GM19452 (cell line): Measurements from ENCODE around the gene HBEGF.
"Not testable (repeated sequence)": the region's sequence is repeated elsewhere in the genome, so short reads cannot be mapped to it uniquely, and the experiment has no call there.

Source experiments
- ATAC-seq: cut with Tn5 transposase; IDR thresholded peaks from one replicate; pipeline ENCODE4 v1.9.1; 2021; ENCODE audit not compliant: unreplicated experiment

The HBEGF gene

DNA sequence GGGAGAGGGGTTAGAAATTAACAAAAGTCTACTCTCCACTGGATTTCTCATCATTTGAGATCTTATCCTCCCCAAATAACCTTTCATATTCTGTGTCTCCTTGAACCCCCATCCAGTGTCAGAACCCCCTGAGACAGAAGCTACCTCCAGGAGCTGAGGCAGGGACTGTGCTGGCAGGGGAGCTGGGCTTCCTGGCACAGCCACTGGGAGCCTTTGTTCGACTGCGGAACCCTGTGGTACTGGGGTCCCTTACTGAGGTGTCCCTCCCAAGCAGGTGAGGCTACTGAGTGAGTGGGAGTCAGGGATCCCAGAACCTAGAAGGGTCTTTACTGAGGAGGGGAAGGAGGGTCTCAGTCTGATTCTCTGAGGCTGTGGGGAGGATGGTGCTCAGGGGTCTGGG lies 15.5 kb upstream of the HBEGF start:
- no peak for ATAC-seq

DNA sequence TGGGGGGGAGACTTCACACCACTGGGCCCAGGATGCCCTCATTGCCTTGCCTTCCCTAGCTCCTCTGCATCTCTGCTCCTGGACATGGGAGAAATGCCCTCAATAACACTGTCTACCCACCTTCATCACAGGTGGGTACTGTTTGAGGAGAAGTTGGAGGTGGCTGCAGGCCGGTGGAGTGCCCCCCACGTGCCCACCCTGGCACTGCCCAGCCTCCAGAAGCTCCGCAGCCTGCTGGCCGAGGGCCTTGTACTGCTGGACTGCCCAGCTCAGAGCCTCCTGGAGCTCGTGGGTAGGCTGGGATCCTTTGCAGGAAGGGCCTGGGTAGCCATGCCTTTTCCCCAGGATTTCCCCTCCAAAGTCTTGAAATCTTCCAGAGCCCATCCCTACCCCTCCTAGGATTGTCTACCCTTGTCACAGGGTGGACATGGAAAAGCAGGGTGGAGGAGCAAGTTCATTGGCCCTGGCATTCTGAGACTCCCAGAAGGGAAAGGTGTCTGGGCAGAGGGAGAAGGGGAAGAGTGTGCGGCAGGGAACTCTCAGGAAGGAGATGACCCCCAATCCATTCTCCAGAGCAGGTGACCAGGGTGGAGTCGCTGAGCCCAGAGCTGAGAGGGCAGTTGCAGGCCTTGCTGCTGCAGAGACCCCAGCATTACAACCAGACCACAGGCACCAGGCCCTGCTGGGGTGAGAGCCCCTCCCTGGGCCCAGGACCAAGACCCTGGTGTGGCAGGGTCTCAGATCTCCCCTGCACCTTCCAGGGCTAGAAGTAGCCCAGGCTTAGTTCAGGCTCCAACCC lies 14.5 kb upstream of the HBEGF start:
- no peak for ATAC-seq

GRCh38 chr5:140360101-140360500 lies 13.7 kb upstream of the HBEGF start, which contains the start of gene SLC4A9:
Gene SLC4A9, plus strand, starts transcription at chr5:140360194. Its CDS starts 43 bp downstream, at chr5:140360237.
- ATAC-seq = no peak

DNA sequence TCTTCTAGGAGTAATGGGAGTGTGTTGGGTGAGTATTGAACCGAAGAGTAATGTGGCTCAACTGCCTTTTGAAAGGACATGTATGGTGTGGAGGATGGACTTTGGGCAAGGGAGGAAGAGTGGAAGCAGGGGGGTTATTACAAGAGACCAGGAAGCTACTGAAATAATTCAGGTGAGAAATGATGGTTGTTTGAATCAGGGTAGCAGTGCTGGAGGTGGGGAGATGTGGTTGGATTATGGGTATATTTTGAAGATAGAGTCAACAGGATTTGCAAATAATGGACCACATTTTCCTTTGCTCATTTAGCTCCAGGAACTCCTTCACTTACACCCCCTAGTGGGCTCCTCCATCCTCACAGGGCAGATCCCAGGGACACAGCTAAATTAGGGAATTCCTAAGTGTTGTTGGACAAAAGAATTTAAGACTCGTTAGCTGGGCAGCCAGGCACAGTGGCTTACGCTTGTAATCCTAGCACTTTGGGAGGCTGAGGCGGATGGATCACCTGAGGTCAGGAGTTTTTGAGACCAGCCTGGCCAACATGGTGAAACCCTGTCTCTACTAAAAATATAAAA lies 12.4 kb upstream of the HBEGF start:
- no peak for ATAC-seq

DNA sequence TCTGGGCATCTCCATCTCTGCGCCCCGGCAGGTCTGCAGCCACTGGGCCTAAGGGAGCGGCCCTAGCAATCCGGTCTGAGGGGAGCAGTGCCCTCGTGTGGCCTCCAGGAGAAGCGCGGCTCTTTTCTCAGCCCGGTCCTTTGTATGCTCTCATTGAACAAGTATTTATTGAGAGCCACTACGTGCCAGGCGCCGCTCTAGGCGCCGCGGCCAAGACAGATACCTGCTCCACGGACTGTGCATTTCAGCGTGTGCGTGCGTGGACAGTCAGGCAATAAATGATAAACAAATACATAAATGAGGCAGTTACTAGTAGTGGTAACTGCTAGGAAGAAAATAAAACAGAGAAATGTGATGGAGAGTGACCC lies 11.3 kb upstream of the HBEGF start:
- ATAC-seq = peak; percentile 97

DNA sequence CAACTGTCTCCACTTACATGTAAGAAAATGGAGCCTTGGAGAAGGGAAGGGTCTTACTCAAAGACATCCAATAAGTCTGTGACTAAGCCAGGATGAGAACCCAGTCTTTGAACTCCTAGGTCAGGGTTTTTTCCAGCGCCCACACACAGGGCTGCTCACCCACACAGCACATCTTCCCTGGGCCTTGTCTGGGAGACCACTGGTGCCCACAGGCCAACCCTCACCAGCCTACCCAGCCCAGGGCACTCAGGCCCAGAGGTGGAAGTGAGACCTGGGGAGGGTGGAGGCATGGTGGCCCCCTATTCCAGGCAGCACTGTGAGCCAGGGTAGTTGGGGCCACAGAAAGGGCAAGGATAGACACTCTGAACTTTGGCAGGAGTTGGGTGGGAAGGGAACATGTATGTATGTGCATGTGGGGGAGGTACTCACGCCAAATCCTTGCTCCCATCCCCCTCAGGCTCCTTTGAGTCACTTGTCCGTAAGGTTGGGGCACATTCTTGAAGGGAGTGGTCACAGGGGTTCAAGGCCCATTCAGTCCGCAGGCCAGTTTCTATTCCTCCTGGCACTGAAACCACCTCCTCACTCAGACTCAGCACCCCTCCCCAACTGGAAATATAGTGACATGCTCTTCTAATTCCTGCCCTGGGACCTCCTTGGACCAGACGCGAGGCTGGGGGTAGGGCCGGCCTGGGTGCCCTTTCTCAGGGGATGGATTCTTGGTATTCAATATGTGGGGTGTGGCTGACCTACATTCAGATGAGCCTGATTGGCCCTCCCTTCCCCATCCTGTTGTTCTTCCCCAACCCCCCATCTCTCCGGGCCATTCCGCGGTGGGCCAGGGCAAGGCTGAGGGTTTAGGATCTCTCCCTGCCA lies 10.7 kb upstream of the HBEGF start:
- peak; percentile 27 for ATAC-seq

- ATAC-seq = no peak
These were observed 9.1 kb upstream of the HBEGF start for GRCh38 chr5:140355546-140355945.

GRCh38 chr5:140351609-140352334 lies 5.4 kb upstream of the HBEGF start:
- ATAC-seq = peak; percentile 67

GRCh38 chr5:140349244-140349643 lies 2.8 kb upstream of the HBEGF start:
- no peak for ATAC-seq

- no peak for ATAC-seq
These were observed 1.7 kb upstream of the HBEGF start for GRCh38 chr5:140348104-140348503.

- ATAC-seq = no peak
These were observed 957 bp upstream of the HBEGF start for GRCh38 chr5:140347360-140347759.

- peak; percentile 2 for ATAC-seq
These were observed 470 bp downstream of the HBEGF start for GRCh38 chr5:140345919-140346347.

- no peak for ATAC-seq
These were observed 1.6 kb downstream of the HBEGF start for GRCh38 chr5:140344683-140345423.

DNA sequence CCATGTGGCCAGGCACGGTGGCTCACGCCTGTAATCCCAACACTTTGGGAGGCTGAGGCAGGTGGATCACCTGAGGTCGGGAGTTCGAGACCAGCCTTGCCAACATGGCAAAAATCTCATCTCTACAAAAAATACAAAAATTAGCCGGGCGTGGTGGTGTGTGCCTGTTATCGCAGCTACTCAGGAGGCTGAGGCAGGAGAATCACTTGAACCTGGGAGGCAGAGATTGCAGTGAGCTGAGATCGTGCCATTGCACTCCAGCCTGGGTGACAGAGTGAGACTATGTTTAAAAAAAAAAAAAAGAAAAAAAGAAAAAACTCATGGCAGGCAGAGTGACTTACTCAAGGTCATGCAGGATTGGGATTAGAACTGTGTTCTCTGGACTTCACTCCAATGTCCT lies 2.6 kb downstream of the HBEGF start:
- not testable (repeated sequence) for ATAC-seq

- no peak for ATAC-seq
These were observed 3.5 kb downstream of the HBEGF start for GRCh38 chr5:140342896-140343295.

DNA sequence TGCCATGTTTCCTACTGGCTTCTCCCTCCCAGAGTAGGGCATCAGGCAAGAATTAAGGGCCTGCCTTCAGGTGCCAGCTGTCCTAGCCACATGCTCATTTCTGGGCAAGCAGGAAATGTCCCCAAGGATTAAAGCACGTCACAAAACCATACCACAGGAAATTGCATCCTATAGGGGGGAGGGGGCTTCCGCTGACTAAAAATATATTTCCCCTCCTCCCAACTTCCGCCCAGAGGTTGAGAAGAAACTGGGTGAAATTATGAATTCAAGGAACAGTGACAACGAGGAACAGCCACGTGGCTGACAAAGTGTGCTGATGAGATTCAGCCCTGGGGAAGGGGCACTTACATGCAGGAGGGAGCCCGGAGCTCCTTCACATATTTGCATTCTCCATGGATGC lies 4.1 kb downstream of the HBEGF start:
- no peak for ATAC-seq

- no peak for ATAC-seq
These were observed 4.8 kb downstream of the HBEGF start for GRCh38 chr5:140341591-140341990.

GRCh38 chr5:140340605-140341121 lies 5.7 kb downstream of the HBEGF start:
- ATAC-seq = no peak

- no peak for ATAC-seq
These were observed 6.8 kb downstream of the HBEGF start for GRCh38 chr5:140339636-140340035.

DNA sequence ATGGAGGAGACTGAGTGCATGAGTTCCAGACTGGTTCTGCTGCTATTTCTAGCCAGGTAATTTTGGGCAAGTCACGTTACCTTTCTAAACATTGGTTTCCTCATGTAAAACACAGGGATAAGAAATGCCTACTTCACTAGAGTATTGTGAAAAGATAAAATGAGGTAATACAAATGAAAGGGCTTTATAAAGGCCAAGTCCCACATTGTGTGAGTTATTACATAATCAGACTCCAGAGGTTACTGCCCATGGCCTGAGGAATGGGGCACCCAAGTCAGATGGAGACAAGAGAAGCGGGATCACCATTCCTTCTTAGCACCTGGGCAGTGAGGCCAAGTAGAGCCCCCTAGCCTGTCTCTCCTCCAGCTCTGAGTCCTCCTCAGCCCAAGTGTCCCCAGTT lies 7.5 kb downstream of the HBEGF start:
- ATAC-seq = no peak
